Hippocampal formation (tissue), 2 donors: ENCODE results near the gene TGM2.

Source experiments
- DNase-seq, 2 donors: peaks; one replicate each; lab custom pipeline; 2025; lab: John Stamatoyannopoulos, UW

Gene TGM2

DNA sequence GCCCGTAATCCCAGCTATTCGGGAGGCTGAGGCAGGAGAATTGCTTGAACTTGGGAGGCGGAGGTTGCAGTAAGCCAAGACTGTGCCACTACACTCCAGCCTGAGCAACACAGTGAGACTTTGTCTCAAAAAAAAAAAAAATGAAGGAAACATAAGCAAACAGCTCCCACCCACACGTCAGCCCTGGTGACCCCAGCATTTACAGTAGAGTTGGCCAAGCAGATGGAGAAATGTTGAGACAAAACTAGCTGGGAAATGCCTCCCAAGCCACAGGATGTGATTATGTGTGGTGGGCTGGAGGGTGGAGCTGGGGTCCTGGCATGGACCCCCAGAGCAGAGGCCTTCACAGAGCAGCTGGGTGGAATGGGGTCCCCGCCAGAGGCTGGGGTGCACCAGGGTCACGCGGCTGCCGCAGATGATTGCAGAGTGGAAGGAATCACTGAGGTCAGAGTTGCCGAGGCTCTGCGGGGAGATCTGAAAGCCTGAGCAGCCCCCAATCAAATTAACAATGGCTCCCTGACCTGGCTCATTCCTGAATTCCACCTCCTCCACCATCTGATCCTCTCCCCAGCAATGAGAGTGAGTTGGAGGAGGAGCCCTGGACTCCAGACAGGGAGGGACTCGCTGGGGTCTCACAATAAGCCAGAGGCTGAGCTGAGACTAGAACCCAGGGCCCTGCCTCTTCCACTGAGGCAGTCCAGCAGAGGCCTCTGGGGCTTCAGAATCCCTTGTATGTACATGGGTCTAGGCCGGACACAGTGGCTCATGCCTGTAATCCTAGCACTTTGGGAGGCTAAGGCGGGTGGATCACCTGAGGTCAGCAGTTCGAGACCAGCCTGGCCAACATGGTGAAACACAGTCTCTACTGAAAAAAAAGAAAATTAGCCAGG is 34.7 kb upstream of the TGM2 start:
- DNase-seq: no peak

DNA sequence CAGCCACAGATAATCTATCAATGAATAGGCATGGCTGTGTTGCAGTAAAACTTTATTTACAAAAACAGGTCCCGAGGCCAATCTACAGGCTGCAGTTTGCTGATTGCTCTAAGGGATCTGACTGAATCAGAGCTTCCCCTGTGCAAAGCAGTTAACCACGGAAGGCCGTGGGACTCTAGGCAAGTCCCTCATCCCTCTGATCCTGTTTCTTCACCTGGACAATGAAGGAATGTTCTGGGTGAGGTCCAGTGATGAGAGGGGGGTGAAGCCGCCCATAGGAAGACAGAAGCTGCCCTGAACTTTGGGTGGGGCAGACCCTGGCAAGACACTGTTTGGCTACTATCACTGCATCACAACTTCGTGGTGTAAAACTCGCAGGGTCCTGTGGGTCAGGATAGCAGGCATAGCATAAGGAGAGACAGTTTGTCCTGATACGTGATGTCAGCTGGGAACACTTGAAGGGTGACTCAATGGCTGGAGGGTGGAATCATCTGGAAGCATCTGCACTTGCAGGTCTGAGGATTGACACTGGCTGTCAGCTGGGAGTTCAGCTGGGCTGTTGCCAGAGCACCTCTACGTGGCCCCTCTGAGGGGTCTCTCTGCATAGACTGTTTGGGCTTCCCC is 33.3 kb upstream of the TGM2 start:
- DNase-seq: no peak

- DNase-seq: no peak
Measured at GRCh38 chr20:38197619-38198018, 32.5 kb upstream of the TGM2 start.

- DNase-seq: no peak
Measured at GRCh38 chr20:38197217-38197616, 32.1 kb upstream of the TGM2 start.

DNA sequence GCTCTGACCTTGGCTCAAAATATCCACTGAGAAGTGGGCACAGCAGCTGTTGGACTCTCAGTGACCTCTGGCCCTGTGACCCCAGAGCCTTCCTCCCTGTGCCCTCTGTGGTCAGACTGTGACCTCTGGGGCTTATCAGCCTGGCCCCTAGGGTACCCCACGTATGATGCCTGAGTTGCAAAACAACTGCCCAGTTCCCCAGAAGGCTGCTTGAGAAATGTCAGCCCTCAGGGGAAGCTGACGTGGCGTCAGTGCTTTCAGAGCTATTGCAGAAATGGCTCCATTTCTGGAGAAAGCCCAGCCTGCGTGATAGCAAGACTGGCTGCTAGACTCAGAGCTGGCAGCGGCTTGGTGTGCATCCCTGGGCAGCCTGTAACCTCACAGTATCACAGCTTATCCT is 31.5 kb upstream of the TGM2 start:
- DNase-seq: no peak

DNA sequence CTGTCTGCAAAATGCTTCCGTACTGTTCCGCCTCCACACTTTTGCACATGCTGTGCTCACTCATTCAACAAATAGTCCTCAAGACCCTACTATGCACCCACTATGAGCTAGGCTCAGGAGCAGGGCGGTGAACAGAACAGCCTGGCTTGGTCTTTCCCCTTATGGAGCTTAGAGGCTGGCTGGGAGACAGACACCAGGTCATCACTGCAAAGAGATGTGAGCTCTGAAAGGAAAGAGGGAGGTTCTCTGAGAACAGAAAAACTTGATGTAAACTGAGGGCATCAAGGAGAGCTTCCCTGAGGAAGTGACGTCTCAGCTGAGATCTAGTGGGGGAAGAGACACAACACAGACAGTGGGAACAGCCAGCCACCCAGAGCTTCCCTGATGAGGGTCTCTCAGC is 31.0 kb upstream of the TGM2 start:
- DNase-seq: no peak

GRCh38 chr20:38195521-38195920 is 30.5 kb upstream of the TGM2 start:
- DNase-seq: no peak

GRCh38 chr20:38194971-38195504 is 30.0 kb upstream of the TGM2 start:
- no peak for DNase-seq

DNA sequence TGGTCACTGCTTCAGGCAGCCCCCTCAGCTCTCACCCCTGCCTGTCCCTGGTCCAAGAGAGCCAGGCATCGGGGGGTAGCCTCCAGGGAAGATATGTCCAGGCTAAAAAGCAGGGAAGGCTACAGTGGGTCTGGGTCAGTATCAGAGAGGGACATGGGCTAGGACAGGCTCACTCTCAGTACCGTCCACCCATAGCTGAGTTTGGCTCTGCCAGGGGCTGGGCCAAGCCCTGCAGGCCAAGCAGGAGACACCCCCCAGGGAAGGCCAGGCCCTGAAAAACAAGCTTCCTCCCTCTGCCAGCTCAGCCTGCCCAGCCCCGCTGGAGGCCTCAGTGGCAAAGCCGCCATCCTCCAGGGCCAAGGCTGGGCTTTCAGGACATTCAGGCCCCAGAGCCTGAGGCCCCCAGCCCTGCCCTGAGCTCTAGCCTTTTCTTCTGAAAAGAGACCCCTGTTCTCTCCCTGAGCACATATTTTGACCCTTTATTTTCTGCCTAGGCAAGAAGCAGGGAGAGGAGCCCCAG is 28.6 kb upstream of the TGM2 start:
- no peak for DNase-seq

DNA sequence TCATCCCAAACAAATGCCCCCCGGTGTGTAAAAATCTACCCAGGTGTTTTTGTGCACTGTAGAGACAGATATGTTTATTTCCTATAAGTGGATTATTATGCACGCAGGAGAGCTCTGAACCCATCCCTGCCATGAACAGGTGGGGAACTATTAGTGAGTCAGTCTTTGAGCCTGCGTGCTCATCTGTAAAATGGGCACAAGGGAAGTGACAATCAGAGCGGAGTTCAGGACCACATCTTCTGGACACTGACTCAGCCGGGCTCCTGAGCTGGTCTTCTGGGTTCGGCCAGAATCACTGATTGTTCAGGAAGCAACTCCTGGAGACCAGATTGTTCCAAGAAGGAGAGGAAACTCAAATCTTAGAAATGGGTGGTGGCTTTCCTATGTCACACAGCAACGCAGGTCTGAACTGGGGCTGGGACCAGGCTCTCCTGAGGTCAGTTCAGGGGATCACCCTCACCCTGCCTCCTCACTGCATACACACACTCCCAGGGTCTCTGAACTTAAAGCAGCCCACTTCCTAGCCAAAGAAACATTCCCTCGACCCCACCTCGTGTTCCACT is 27.3 kb upstream of the TGM2 start:
- no peak for DNase-seq

DNA sequence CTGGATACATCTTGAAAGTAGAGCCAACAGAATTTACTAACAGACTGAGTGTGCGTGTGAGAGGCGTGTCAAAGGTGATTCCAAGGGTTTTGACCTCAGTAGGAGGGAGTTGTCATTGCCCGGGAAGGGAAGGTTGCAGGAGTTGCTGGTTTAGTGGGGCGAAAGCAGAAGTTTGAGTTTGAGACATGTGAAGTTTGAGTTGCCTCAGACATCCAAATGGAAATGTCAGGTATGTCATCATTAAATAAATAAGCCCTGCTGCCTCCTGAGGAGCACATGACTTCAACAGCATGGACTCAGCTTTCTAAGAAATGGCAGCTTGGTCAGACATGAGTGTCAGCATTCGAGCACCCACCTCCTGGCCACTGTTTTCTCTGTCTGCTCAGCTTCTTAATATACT is 26.6 kb upstream of the TGM2 start:
- no peak for DNase-seq

DNA sequence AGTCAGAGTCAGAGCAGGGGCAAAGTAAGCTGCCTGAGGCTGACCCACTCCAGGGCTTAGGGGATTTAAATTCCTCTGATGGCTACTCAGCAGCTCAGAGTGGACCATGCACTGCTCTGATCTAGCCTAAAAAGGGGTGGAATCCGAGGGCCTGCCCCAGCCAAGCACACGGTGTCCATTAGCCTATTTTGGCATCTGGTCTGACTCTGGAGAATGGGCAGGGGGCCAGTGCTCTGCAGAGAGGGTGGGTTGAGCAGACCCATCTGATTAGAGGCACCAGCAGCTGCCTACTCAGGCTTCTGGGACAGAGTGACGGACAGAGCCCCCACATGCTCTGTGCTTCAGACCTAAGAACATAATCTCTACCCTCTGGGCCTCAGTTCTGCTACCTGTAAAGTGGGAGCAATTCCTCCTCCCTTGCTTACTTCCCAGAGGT is 25.9 kb upstream of the TGM2 start:
- no peak for DNase-seq

DNA sequence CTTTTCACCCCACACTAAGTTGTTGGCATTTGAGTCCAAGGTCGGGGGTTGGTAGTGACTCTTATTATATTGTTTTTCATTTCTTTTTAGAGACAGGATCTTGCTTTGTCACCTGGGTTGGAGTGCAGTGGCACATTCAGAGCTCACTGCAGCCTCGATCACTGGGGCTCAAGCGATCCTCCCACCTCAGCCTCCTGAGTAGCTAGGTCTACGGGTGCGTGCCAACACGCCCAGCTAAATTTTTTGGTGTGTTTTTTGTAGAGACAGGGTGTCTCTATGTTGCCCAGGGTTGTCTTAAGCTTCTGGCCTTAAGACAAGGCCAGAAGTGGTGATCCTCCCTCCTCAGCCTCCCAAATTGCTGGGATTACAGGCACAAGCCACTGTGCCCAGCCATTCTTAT is 25.1 kb upstream of the TGM2 start:
- DNase-seq: no peak

DNA sequence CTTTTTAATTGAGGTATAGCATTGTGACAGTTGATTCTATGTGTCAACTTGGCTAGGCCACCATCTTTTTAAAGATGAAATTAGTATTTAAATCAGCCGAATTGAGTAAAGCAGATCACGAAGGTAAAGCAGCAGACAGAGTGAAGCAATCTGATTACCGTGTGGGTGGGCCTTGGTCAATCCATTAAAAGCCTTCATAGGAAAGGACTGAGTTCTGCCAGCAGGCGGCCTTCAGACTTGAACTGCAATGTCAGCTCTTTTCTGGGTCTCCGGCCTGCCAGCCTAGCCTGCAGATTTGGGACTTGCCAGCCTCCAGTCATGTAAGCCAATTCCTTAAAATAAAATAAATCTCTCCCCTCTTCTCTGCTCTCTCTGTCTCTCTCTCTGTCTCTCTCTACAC is 22.4 kb upstream of the TGM2 start:
- DNase-seq: no peak

- DNase-seq: no peak
Measured at GRCh38 chr20:38186788-38187221, 21.7 kb upstream of the TGM2 start.

DNA sequence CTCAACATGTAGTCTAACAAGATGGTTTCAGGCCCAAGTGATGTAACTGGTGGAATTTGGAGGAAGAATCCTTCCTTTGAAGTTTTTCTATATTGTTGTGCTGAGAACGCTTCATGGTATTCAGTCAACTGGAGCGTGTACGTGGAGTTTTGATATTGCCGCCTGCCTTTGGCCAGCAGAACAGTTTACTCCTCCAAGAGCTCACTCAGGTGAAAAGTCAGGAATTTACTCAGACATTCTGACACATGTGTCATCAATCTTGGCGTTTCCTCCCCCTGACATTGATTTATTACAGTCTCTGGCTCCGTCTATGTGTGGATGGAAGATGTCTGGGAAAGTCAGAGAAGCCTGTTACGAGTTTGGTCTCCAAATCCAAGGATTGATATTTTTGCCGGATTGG is 19.0 kb upstream of the TGM2 start:
- no peak for DNase-seq

GRCh38 chr20:38181971-38182370 is 16.9 kb upstream of the TGM2 start:
- DNase-seq: no peak

DNA sequence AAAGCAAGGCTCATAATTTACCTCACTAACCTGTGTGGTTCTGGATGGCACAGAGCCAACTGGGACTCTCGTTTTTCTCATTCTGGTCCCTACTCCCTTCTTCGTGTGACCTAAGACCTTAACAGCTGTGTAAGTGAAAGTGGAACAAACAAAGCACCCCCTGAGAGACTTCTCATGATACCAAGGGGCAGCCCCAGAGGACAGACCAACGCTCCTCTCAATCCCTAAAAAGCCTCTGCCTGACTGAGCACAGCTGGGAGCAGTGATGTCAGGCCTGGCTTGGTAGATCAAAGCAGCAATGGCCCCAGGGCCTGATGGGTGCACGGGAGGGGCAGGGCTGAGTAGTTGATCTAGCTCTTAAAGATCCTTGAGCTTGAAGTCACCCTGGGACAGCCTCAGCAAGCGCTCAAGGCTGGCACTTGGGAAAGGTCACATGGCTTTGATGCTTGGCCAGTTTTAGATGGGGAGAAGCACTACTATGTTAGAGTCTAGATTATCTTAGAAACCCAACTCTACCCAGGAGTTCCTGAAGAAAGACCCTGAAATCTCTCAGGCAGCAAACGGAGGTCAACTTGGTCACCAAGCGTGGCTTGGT is 16.2 kb upstream of the TGM2 start:
- DNase-seq: no peak

- no peak for DNase-seq
Measured at GRCh38 chr20:38180781-38181180, 15.7 kb upstream of the TGM2 start.

DNA sequence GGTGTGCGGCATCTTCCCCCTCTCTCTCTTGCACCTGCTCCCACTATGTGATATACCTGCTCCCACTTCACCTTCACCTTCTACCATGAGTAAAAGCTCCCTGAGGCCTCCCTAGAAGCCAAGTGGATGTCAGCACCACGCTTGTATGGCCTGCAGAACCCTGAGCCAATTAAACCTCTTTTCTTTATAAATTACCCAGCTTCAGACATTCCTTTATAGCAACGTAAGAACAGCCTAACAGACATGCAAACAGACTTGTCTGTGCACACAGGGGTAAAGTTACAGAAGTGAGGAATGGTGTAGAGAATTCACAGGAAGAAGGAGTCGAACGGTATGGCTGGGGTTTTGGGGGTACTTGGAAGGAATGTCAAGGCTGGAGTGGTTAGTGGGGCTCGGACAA is 14.8 kb upstream of the TGM2 start:
- no peak for DNase-seq

GRCh38 chr20:38178581-38178980 is 13.5 kb upstream of the TGM2 start:
- no peak for DNase-seq

- no peak for DNase-seq
Measured at GRCh38 chr20:38178065-38178491, 13.0 kb upstream of the TGM2 start.
